Upper lobe of left lung (tissue), 6 donors: Measurements from ENCODE around the gene WASF3. TPM values are rescaled to one million over a fixed set of nuclear protein-coding genes. Genes with fewer than 3 reads are reported as not detected.

ENCODE experiments used
- ATAC-seq, 2 donors: fragments of 200-7000 bp; cut with Tn5 transposase; one replicate each; pipeline ENCODE4 v1.9.1; 2022; ENCODE audit warnings: mild to moderate bottlenecking in 2 of 2, moderate library complexity in 2 of 2; ENCODE audit not compliant: low FRiP score in 2 of 2
- DNase-seq, 2 donors: peaks; one replicate each; pipeline ENCODE4 v3.0.0-alpha.2; 2019 to 2020
- H3K27ac ChIP-seq, 4 donors: fragments of 200-600 bp; sonication (generic); one replicate each; pipeline ENCODE4 v1.5.1; 2016 to 2019
- H3K27me3 ChIP-seq, 4 donors: fragments of 200-600 bp; sonication (generic); one replicate each; pipeline ENCODE4 v1.5.1; 2017 to 2019
- H3K36me3 ChIP-seq, 4 donors: fragments of 200-600 bp; sonication (generic); one replicate each; pipeline ENCODE4 v1.5.1; 2016 to 2019
- H3K4me1 ChIP-seq, 4 donors: fragments of 200-600 bp; sonication (generic); one replicate each; pipeline ENCODE4 v1.5.1; 2018 to 2019
- H3K4me3 ChIP-seq, 4 donors: fragments of 200-600 bp; sonication (generic); one replicate each; pipeline ENCODE4 v1.5.1; 2017 to 2019; ENCODE audit warnings: mild to moderate bottlenecking in 2 of 4, moderate library complexity in 1 of 4
- H3K9me3 ChIP-seq, 4 donors: fragments of 200-600 bp; sonication (generic); one replicate each; pipeline ENCODE4 v1.5.1; 2018 to 2019
- CTCF ChIP-seq, 6 experiments: fragments of 450-650 bp in 4 of 6; fragments of 200-600 bp in 2 of 6; sonication (generic) in 2 of 6; IDR thresholded peaks; one replicate each; pipeline ENCODE4 v1.5.1; 2016 to 2019; ENCODE audit warnings: antibody characterized with exemption in 6 of 6
- EP300 ChIP-seq, 4 donors: sonication (generic); formaldehyde crosslinking; IDR thresholded peaks; one replicate each; pipeline ENCODE4 v1.5.1; 2017; ENCODE audit warnings: antibody characterized with exemption in 4 of 4, control low read depth in 2 of 4
- POLR2A ChIP-seq, 4 donors: fragments of 450-650 bp; IDR thresholded peaks; one replicate each; pipeline ENCODE4 v1.5.1; 2016 to 2017; ENCODE audit warnings: antibody characterized with exemption in 4 of 4, mild to moderate bottlenecking in 2 of 4
- POLR2AphosphoS5 ChIP-seq, 2 donors: sonication (generic); formaldehyde crosslinking; IDR thresholded peaks; one replicate each; pipeline ENCODE4 v1.5.1; 2017; ENCODE audit warnings: antibody characterized with exemption in 2 of 2
- WGBS, 2 donors: methylation state at CpG; one replicate each; pipeline ENCODE4 v1.1.5; 2017 to 2018; 5-methylcytosine and 5-hydroxymethylcytosine counted together
- total RNA-seq, 6 donors: library from RNA; depleted of rRNA in 4 of 6; stranded (reverse); fragments of >200 nt in 4 of 6; gene quantifications; one replicate each; pipeline versions ENCODE4 v1.1.0 to v1.2.1, GENCODE V29; 2016 to 2021
- donor health status: DM: no; HTN: no; CAD: no; lungs with moderate emphysema.
- donor health status: DM: no; HTN: yes; CAD: no; lungs with severe emphysema.

WASF3 gene
- total RNA-seq, 6 donors from 2014 or later: 12.6 to 23.0 (median 20.2) TPM

GRCh38 chr13:26589226-26589625 lies 31.7 kb downstream of the WASF3 start:
- Histone ChIP-seq H3K36me3 (no peaks in the 10 kb centered on the region), H3K27me3 (no peaks in the 10 kb centered on the region), H3K4me1 (no peaks in the 10 kb centered on the region), H3K4me3 (no peak overlapping the region), H3K27ac (no peak overlapping the region), H3K9me3 (no peaks in the 10 kb centered on the region)
- WGBS, 2 donors: 75 to 86% methylated on average over 1 of the region's 1 CpG
- no peak for DNase-seq
- ATAC-seq: no peak
- TF ChIP-seq POLR2AphosphoS5 (IDR thresholded peaks at IDR 0.05): no peak
- no peak for TF ChIP-seq CTCF (IDR thresholded peaks at IDR 0.05)
- TF ChIP-seq POLR2A (IDR thresholded peaks at IDR 0.05): no peak
- TF ChIP-seq EP300 (IDR thresholded peaks at IDR 0.05): no peak

GRCh38 chr13:26589754-26590153 lies 32.3 kb downstream of the WASF3 start:
- Histone ChIP-seq H3K4me1 (no peaks in the 10 kb centered on the region), H3K36me3 (no peaks in the 10 kb centered on the region), H3K27me3 (no peaks in the 10 kb centered on the region), H3K4me3 (no peak overlapping the region), H3K9me3 (no peaks in the 10 kb centered on the region), H3K27ac (no peak overlapping the region)
- TF ChIP-seq EP300 (IDR thresholded peaks at IDR 0.05) (no peak), POLR2A (IDR thresholded peaks at IDR 0.05) (no peak), POLR2AphosphoS5 (IDR thresholded peaks at IDR 0.05) (no peak), CTCF (IDR thresholded peaks at IDR 0.05) (no peak)
- ATAC-seq: no peak
- DNase-seq: no peak
- WGBS, 2 donors: 33 to 52% methylated on average over 1 of the region's 1 CpG

- no peaks in the 10 kb centered on the region for H3K27me3 ChIP-seq
- H3K9me3 ChIP-seq: no peaks in the 10 kb centered on the region
- no peak overlapping the region for H3K27ac ChIP-seq
- H3K36me3 ChIP-seq: no peaks in the 10 kb centered on the region
- no peak overlapping the region for H3K4me3 ChIP-seq
- 82 to 91% methylated on average over 2 of the region's 2 CpGs for WGBS, 2 donors
- DNase-seq (no peak), ATAC-seq (no peak)
- TF ChIP-seq POLR2A (IDR thresholded peaks at IDR 0.05) (no peak), POLR2AphosphoS5 (IDR thresholded peaks at IDR 0.05) (no peak), CTCF (IDR thresholded peaks at IDR 0.05) (no peak), EP300 (IDR thresholded peaks at IDR 0.05) (no peak)
- H3K4me1 ChIP-seq: no peaks in the 10 kb centered on the region
Measured at GRCh38 chr13:26590379-26590778, 32.9 kb downstream of the WASF3 start.

GRCh38 chr13:26590951-26591350 lies 33.5 kb downstream of the WASF3 start:
- H3K4me1 ChIP-seq: no peaks in the 10 kb centered on the region
- H3K36me3 ChIP-seq: no peaks in the 10 kb centered on the region
- no peak for DNase-seq
- ATAC-seq: peak in 1 of 2 donors; percentile 51
- no peak overlapping the region for H3K4me3 ChIP-seq
- no peaks in the 10 kb centered on the region for H3K27me3 ChIP-seq
- no peak for TF ChIP-seq POLR2A (IDR thresholded peaks at IDR 0.05)
- no peak for TF ChIP-seq CTCF (IDR thresholded peaks at IDR 0.05)
- no peak overlapping the region for H3K27ac ChIP-seq
- H3K9me3 ChIP-seq: no peaks in the 10 kb centered on the region
- WGBS, 2 donors: 57 to 58% methylated on average over 4 of the region's 4 CpGs

GRCh38 chr13:26591672-26592071 lies 34.2 kb downstream of the WASF3 start:
- no peaks in the 10 kb centered on the region for H3K36me3 ChIP-seq
- WGBS, 2 donors: 85 to 93% methylated on average over 7 of the region's 7 CpGs

More at GRCh38 chr13:26591672-26592071, 34.2 kb downstream of the WASF3 start:
- ATAC-seq (no peak), DNase-seq (no peak)
- Histone ChIP-seq H3K4me1 (no peaks in the 10 kb centered on the region), H3K27ac (no peak overlapping the region), H3K9me3 (no peaks in the 10 kb centered on the region), H3K27me3 (no peaks in the 10 kb centered on the region), H3K4me3 (no peak overlapping the region)
- TF ChIP-seq POLR2AphosphoS5 (IDR thresholded peaks at IDR 0.05) (no peak), EP300 (IDR thresholded peaks at IDR 0.05) (no peak)
